ENCODE measurements around the gene UPP2. TPM values are rescaled to one million over a fixed set of nuclear protein-coding genes. Genes with fewer than 3 reads are reported as not detected.

The UPP2 gene
- total RNA-seq, 2 donors from 2014 or later, result not detected

GRCh38 chr2:158095912-158096311 is 5.8 kb upstream of the UPP2 start:
- H3K27ac ChIP-seq, result no peak overlapping the region
- no peaks in the 10 kb centered on the region for H3K9me3 ChIP-seq
- no peaks in the 10 kb centered on the region for H3K27me3 ChIP-seq (replicated peaks; ENCODE audit: insufficient read depth)
- H3K4me3 ChIP-seq, result no peak overlapping the region
- H3K4me1 ChIP-seq (ENCODE audit: control insufficient read depth in 1 of 2, low read depth in 2 of 2), result no peaks in the 10 kb centered on the region
- no peaks in the 10 kb centered on the region for H3K36me3 ChIP-seq
- DNase-seq (ENCODE audit: low spot score), result no peak
- TF ChIP-seq CTCF (IDR thresholded peaks at IDR 0.05), result no peak
- ATAC-seq (ENCODE audit: insufficient number of reproducible peaks, low FRiP score, low read depth), result no peak

- Histone ChIP-seq H3K4me3 (no peak overlapping the region), H3K27me3 (replicated peaks; ENCODE audit: insufficient read depth) (no peaks in the 10 kb centered on the region), H3K27ac (no peak overlapping the region), H3K4me1 (ENCODE audit: control insufficient read depth in 1 of 2, low read depth in 2 of 2) (no peaks in the 10 kb centered on the region), H3K36me3 (no peaks in the 10 kb centered on the region), H3K9me3 (no peaks in the 10 kb centered on the region)
- no peak for ATAC-seq (ENCODE audit: insufficient number of reproducible peaks, low FRiP score, low read depth)
- no peak for TF ChIP-seq CTCF (IDR thresholded peaks at IDR 0.05)
- no peak for DNase-seq (ENCODE audit: low spot score)
Observed at GRCh38 chr2:158097481-158097880, 4.2 kb upstream of the UPP2 start.

- Histone ChIP-seq H3K27ac (no peak overlapping the region), H3K36me3 (no peaks in the 10 kb centered on the region), H3K4me3 (no peak overlapping the region), H3K9me3 (no peaks in the 10 kb centered on the region), H3K4me1 (ENCODE audit: control insufficient read depth in 1 of 2, low read depth in 2 of 2) (no peaks in the 10 kb centered on the region), H3K27me3 (replicated peaks; ENCODE audit: insufficient read depth) (no peaks in the 10 kb centered on the region)
- no peak for ATAC-seq (ENCODE audit: insufficient number of reproducible peaks, low FRiP score, low read depth)
- TF ChIP-seq CTCF (IDR thresholded peaks at IDR 0.05), result no peak
- no peak for DNase-seq (ENCODE audit: low spot score)
Observed at GRCh38 chr2:158098178-158098577, 3.5 kb upstream of the UPP2 start.

- no peaks in the 10 kb centered on the region for H3K4me1 ChIP-seq (ENCODE audit: control insufficient read depth in 1 of 2, low read depth in 2 of 2)
- H3K4me3 ChIP-seq, result no peak overlapping the region
- no peak overlapping the region for H3K27ac ChIP-seq
- TF ChIP-seq CTCF (IDR thresholded peaks at IDR 0.05), result no peak
- H3K9me3 ChIP-seq, result no peaks in the 10 kb centered on the region
- no peaks in the 10 kb centered on the region for H3K36me3 ChIP-seq
- DNase-seq (ENCODE audit: low spot score), result no peak
- H3K27me3 ChIP-seq (replicated peaks; ENCODE audit: insufficient read depth), result no peaks in the 10 kb centered on the region
- no peak for ATAC-seq (ENCODE audit: insufficient number of reproducible peaks, low FRiP score, low read depth)
Observed at GRCh38 chr2:158099716-158100115, 2.0 kb upstream of the UPP2 start.

GRCh38 chr2:158100411-158100810 is 1.3 kb upstream of the UPP2 start:
- DNase-seq (ENCODE audit: low spot score) (no peak), ATAC-seq (ENCODE audit: insufficient number of reproducible peaks, low FRiP score, low read depth) (no peak)
- Histone ChIP-seq H3K27me3 (replicated peaks; ENCODE audit: insufficient read depth) (no peaks in the 10 kb centered on the region), H3K9me3 (no peaks in the 10 kb centered on the region), H3K27ac (no peak overlapping the region), H3K4me1 (ENCODE audit: control insufficient read depth in 1 of 2, low read depth in 2 of 2) (no peaks in the 10 kb centered on the region), H3K36me3 (no peaks in the 10 kb centered on the region), H3K4me3 (no peak overlapping the region)
- TF ChIP-seq CTCF (IDR thresholded peaks at IDR 0.05), result no peak
